GM19395 (cell line): ENCODE results near the gene FBXO31.
"Not testable (repeated sequence)": the region's sequence is repeated elsewhere in the genome, so short reads cannot be mapped to it uniquely, and the experiment has no call there.

Experiments used
- ATAC-seq: cut with Tn5 transposase; IDR thresholded peaks from one replicate; pipeline ENCODE4 v1.9.1; 2021; ENCODE audit warnings: mild to moderate bottlenecking, moderate library complexity; ENCODE audit not compliant: unreplicated experiment

Gene FBXO31

GRCh38 chr16:87344931-87345631, 38.5 kb downstream of the FBXO31 start:
- ATAC-seq: no peak

- no peak for ATAC-seq
Observed at GRCh38 chr16:87344165-87344930, 39.2 kb downstream of the FBXO31 start.

DNA sequence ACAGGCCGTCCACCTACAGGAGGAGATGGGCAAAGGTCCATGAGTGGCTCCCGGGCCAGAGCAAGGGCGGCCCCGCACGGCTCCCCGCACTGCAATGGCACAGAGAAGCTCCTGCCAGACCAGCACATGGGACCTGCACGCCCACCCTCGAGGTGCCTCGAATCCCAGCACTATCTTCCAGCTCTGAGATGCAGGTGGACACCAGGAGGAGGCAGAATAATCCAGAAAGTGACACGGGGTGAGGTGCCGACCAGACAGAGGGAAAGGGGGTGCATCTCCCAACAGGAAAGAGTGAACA, 39.9 kb downstream of the FBXO31 start:
- ATAC-seq: no peak

GRCh38 chr16:87342978-87343752, 40.4 kb downstream of the FBXO31 start:
- no peak for ATAC-seq

GRCh38 chr16:87342504-87342903, 41.1 kb downstream of the FBXO31 start:
- no peak for ATAC-seq

- no peak for ATAC-seq
Observed at GRCh38 chr16:87340198-87340597, 43.4 kb downstream of the FBXO31 start.

DNA sequence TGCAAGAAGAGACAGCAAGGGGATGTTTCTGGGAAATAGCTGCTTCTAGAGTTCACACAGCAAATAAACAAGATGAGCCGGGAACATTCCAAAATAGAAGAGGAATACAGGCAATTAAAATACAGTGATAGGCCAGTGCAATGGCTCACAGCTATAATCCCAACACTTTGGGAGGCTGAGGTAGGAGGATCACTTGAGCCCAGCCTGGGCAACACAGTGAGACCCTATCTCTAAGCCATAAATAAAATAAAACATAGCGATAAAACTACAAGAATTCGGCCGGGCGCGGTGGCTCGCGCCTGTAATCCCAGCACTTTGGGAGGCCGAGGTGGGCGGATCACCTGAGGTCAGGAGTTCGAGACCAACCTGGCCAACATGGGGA, 43.9 kb downstream of the FBXO31 start:
- ATAC-seq: not testable (repeated sequence)

DNA sequence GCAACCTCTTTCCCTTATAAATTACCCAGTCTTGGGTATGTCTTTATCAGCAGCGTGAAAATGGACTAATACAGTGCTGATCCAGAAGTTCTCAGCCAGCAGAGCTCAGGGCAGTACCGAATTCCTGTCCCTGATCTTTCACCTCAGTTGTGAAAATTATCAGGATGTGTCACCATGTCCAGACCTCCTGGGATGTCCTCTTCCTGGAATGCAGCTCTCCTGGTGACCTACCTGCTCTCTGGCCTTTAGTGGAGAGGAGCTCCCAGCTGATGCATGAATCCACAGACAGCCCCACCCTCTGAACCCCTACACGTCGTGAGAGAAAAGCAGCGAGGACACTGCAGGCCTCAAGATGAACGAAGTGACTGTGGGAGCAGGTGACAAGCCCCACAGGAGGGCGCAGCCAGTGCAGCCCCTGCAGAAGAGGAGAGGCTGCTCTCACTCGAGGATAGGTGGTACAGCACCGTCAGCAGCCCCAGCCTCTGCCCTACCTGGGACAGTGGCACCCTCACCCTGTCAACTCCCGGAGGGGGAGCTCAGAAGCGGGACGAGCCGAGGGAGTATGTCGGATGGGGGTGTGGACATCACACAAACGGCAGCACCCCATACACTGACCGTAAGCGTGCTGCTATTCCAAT, 44.4 kb downstream of the FBXO31 start:
- ATAC-seq: no peak

DNA sequence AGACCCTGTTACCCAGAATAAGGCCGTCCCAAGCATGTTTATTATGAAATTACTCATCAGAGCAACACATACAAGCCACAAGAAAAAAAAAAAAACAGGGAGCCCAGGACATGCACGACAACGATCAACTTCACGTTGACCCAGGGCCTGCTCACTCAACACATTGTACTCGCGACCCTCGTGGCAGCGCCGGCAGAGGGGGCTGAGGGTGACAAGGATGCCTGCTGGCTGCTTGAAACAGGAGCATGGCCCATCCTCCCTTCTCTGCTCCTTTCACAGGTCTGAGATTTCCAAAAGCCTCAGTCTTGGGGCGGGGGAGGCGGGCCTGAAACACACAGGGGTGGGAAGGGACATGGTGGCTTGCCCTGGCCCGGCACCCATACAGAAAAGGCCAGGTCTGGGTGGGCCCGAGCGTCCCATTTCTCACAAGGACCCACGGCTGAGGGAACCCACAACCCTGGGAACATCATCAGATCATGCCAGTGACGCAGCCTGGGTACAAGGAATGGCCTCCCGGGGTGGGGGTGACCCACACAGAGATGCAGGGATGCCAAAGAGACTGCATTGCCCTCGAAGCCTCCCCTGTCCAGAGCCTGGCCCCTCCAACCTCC, 45.3 kb downstream of the FBXO31 start:
- ATAC-seq: no peak

DNA sequence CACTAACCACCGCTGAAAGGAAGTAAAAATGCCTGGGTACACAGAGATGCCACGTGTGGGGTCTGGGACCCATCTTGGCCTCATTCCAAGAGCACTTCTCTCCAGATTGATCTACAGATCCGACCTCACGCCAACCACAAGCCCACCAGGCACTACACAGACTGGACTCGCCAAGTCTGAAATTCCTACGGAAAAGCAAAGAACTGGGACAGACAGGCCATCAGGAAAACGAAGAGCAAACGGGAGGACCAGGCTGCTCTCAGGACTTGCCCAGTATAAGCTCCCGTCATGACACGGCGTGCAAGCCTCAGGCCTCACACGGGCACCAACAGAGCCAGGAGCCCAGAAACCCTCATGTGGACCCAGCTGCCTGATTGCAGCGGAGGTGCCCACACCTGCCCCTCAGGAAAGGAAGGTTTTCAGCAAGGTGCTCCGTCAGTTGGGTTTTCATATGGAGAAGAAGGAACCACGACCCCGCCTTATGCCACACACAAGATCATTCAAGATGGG, 46.3 kb downstream of the FBXO31 start:
- no peak for ATAC-seq

DNA sequence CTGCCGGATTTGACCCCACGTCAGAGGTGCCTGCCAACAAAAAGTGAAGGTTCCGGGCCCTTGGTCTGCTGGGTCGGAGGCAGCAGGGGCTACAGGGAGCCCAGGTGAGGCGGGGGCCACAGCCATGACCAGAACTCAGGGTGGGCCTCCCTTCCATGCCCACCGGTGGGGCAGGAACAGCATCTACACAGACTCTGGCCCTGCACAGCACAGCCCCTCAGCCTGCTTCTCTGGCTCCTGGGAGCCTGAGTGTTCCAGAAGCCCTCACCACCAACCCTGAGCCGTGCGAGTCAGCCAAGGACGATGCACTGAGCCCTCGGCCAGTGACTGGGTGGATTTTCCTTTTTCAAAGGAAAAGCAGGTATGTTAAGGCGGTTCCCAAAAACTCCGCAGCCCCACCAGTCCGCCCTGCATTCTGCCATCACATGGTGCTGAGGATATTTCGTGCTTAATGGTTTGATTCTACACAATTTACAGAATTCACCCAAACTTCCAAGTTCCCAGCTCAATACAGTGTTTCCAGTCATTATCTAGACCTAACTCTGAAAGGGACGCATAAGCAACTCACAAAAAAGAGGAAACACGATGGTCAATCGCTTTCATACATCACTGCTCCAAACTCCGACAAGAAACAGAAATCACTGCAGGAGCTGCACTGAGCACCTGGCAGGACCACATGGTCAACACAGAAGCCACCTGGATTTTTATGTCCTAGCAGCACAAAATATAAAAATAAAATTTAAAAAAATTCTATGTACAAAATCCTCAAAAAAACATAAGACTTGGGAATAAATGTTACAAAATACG, 46.9 kb downstream of the FBXO31 start:
- ATAC-seq: no peak

DNA sequence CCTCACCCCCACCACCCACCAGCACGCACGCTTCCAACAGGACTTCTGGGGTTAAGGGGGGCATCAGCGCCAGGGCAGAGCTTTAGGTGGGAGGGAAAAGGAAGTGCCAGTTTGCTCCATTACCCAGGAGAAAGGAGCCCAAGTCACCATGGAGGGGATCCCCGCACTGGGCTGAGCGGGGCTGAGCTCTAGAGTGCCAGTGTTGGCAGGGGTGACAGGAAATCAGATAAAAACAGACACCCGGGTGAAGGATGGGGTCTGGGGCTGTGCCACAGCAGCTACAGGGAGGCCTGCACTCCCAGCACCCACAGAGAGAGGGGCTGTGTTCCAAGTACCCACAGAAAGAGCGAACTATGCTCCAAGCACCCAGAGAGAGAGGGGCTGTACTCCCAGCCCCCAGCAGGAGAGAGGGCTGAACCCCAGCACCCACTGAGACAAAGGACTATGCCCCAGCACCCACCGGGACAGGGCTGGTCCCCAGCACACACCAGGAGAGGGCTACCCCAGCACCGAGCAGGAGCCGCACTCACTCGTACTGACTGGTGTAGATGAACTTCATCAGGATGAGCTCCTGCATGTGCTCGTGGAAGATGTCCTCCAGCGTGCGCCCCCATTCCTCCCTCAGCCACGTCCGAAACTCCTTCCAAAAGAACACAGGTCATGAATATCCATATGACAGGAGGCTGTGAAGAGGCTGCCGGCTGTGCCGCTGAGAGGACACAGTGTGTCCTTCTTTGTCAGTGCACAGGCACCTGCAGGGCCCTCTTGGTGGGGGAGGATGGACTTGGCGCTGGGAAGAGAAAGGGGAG, 47.7 kb downstream of the FBXO31 start:
- no peak for ATAC-seq

DNA sequence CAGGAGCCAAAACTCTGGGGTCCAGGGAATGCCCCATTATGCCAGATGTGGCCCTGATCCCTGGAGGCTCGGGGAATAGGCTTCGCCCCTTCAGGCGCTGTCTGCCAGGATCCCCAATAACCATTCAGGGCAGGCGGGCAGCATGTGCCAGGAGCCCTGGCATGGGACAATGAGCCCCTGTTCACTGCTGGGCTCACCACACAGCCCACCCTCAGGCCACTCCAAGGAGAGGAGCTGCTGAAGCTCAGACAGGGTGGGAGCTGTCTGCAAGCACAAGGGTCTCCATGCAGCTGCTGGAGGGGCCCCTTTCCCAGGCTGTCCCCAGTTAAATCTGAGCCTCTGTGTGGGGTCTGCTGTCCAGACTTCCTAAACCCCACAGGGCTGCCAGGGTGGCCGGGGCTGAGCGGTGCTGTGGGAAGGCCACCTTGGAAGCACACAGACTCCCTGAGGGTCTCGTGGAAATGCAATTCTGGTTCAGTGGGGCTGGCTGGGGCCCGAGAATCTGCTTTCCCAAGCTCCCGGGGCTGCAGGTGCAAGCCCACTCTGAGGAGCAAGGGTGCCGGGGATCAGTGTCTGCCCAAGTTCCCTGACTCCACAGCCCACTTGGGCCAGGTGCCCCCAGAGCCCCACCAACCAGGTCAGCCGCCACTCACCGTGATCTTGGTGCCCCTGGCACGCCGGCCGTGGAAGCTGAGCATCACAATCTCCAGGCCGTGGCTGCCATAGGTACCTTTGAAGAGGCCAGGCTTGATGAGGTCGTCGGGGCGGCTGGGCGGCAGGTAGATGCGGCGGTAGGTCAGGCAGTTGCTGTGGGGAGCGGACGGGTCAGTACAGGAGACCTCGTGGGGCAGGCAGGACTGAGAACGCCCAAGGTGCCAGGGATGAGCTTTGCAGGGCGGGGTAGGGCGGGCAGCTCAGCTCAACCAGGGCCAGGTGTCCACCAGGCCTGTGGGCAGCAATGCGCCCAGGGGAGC, 48.6 kb downstream of the FBXO31 start:
- no peak for ATAC-seq

DNA sequence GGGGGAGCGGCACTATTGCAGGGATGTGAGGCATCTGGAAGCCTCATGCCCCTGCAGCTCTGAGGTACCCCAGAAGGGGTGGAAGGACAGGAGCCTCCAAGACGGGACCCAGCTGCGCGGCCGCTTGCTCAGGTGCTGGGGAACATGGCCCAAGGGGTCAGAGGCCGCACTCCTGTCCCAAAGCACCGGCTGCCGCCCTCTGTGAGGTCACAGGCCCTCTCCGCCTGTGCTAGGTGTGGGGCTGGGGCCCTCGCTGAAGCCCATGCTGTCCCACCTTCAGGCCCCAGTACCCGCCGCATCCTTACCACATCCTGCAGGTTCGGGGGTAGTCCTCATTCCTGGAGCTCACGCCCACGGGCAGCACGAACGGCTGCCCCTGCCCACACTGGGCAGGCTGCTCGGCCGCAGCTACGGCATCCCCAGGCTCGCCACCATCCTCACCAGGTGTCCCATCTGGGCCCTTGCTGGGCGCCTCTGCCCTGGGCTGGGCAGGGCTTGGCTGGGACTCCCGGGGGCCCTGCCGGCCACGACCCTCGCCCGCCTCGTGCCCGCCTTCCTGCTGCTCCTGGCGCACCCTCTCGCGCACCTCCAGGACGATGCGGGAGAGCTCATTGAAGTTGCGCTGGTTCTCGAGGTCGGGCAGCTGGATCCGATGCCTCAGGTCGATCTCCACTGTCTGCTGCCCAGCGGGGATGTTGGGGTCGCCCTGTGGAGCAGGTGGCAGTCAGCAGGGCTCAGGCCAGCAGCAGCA, 49.8 kb downstream of the FBXO31 start:
- ATAC-seq: no peak

- ATAC-seq: no peak
Observed at GRCh38 chr16:87333101-87333500, 50.5 kb downstream of the FBXO31 start.

DNA sequence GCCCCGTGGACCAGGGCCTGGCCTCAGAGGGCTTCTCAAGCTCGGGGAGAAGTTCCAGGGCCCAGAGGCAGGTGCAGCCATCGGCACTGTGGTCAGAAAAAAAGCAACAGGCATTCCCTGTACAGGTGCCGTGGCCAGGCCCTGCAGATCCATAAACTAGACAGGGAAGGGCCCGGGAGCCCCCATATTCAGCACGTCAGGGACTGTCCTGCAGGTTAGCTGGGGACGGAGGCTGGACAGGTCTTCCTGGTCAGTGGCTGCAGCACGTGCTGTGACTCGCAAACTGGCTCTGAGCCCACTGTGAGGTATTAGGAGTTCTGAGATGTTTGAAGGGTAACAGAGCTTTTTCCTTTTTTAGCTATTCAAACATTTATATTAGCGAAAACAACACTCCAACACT, 51.4 kb downstream of the FBXO31 start:
- ATAC-seq: no peak

- no peak for ATAC-seq
Observed at GRCh38 chr16:87331241-87331801, 52.3 kb downstream of the FBXO31 start.
